SW480 (cell line): ENCODE results near the gene CARD11.

Experiments
- DNase-seq: peaks from one replicate; pipeline ENCODE4 v3.0.0-alpha.2; 2016; ENCODE audit warnings: low spot score

CARD11 gene

GRCh38 chr7:3020416-3020815 is 23.3 kb downstream of the CARD11 start:
- no peak for DNase-seq

GRCh38 chr7:3019801-3020200 is 23.9 kb downstream of the CARD11 start:
- no peak for DNase-seq

- DNase-seq = no peak
Measured at GRCh38 chr7:3013975-3014792, 29.5 kb downstream of the CARD11 start.

GRCh38 chr7:3011211-3011852 is 32.3 kb downstream of the CARD11 start:
- no peak for DNase-seq

- no peak for DNase-seq
Measured at GRCh38 chr7:3010161-3010560, 33.5 kb downstream of the CARD11 start.

- DNase-seq = no peak
Measured at GRCh38 chr7:3009086-3009485, 34.6 kb downstream of the CARD11 start.

GRCh38 chr7:3008386-3008785 is 35.3 kb downstream of the CARD11 start:
- DNase-seq = no peak

GRCh38 chr7:3007696-3008095 is 36.0 kb downstream of the CARD11 start:
- DNase-seq = no peak

GRCh38 chr7:3005257-3005656 is 38.4 kb downstream of the CARD11 start:
- no peak for DNase-seq

- DNase-seq = no peak
Measured at GRCh38 chr7:3003936-3004335, 39.7 kb downstream of the CARD11 start.

- no peak for DNase-seq
Measured at GRCh38 chr7:3002631-3003030, 41.0 kb downstream of the CARD11 start.

GRCh38 chr7:3000566-3000965 is 43.1 kb downstream of the CARD11 start:
- no peak for DNase-seq

- no peak for DNase-seq
Measured at GRCh38 chr7:2999078-2999500, 44.6 kb downstream of the CARD11 start.

- DNase-seq = no peak
Measured at GRCh38 chr7:2997014-2997413, 46.7 kb downstream of the CARD11 start.

- DNase-seq = no peak
Measured at GRCh38 chr7:2996141-2996540, 47.5 kb downstream of the CARD11 start.

- peak; percentile 33 for DNase-seq
Measured at GRCh38 chr7:2993868-2994267, 49.8 kb downstream of the CARD11 start.

- DNase-seq = no peak
Measured at GRCh38 chr7:2993396-2993795, 50.3 kb downstream of the CARD11 start.

- no peak for DNase-seq
Measured at GRCh38 chr7:2990949-2991470, 52.7 kb downstream of the CARD11 start.

- DNase-seq = no peak
Measured at GRCh38 chr7:2986561-2986960, 57.1 kb downstream of the CARD11 start.

- DNase-seq = no peak
Measured at GRCh38 chr7:2985866-2986265, 57.8 kb downstream of the CARD11 start.

GRCh38 chr7:2984091-2984490 is 59.6 kb downstream of the CARD11 start:
- DNase-seq = no peak

GRCh38 chr7:2983586-2983985 is 60.1 kb downstream of the CARD11 start:
- DNase-seq = no peak

GRCh38 chr7:2982831-2983230 is 60.8 kb downstream of the CARD11 start:
- DNase-seq = no peak
